Karpas-422 (cell line): Measurements from ENCODE around the gene SLC2A10. TPM values are rescaled to one million over a fixed set of nuclear protein-coding genes. Genes with fewer than 3 reads are reported as not detected.
"Not testable (repeated sequence)": the region's sequence is repeated elsewhere in the genome, so short reads cannot be mapped to it uniquely, and the experiment has no call there.

Source experiments
- DNase-seq: peaks from one replicate; pipeline ENCODE4 v3.0.0-alpha.2; 2015
- H2AFZ ChIP-seq: fragments of 200-600 bp; sonication (generic); 2 replicates; pipeline ENCODE4 v1.6.1; 2014; ENCODE audit warnings: antibody characterized with exemption, low read length, mixed read lengths
- H3K27ac ChIP-seq: fragments of 200-600 bp; sonication (generic); 2 replicates; pipeline ENCODE4 v1.5.1; 2014; ENCODE audit warnings: mild to moderate bottlenecking, low read length, moderate library complexity
- H3K27me3 ChIP-seq: fragments of 200-600 bp; sonication (generic); 2 replicates; pipeline ENCODE4 v1.6.1; 2014; ENCODE audit warnings: low read length, mixed read lengths
- H3K36me3 ChIP-seq: fragments of 200-600 bp; sonication (generic); 2 replicates; pipeline ENCODE4 v1.6.1; 2014; ENCODE audit warnings: low read length, mixed read lengths; ENCODE audit not compliant: insufficient read depth
- H3K4me1 ChIP-seq: fragments of 200-600 bp; sonication (generic); 2 replicates; pipeline ENCODE4 v1.6.1; 2014; ENCODE audit warnings: mild to moderate bottlenecking, low read length, mixed read lengths
- H3K4me2 ChIP-seq: fragments of 200-600 bp; sonication (generic); 2 replicates; pipeline ENCODE4 v1.6.1; 2014; ENCODE audit warnings: low read length, low read depth, mild to moderate bottlenecking; ENCODE audit not compliant: poor library complexity, severe bottlenecking
- H3K4me3 ChIP-seq: fragments of 200-600 bp; sonication (generic); 2 replicates; pipeline ENCODE4 v1.5.1; 2014; ENCODE audit warnings: mild to moderate bottlenecking, antibody characterized with exemption, low read length, mixed read lengths
- H3K79me2 ChIP-seq: fragments of 200-600 bp; sonication (generic); 2 replicates; pipeline ENCODE4 v1.6.1; 2014; ENCODE audit warnings: mild to moderate bottlenecking, low read length, mixed read lengths
- H3K9ac ChIP-seq: fragments of 200-600 bp; sonication (generic); 2 replicates; pipeline ENCODE4 v1.6.0; 2014; ENCODE audit warnings: low read length
- H3K9me2 ChIP-seq: fragments of 200-600 bp; sonication (generic), shearing (Covaris generic); replicated peaks from 2 replicates; pipeline ENCODE4 v1.6.0; 2014; ENCODE audit warnings: mild to moderate bottlenecking, low read length, moderate library complexity; ENCODE audit not compliant: insufficient read depth
- H3K9me3 ChIP-seq: fragments of 300-700, 200-600 bp; sonication (generic); 2 replicates; pipeline ENCODE4 v1.6.1; 2014; ENCODE audit warnings: low read length, mixed read lengths
- H4K20me1 ChIP-seq: fragments of 200-600 bp; sonication (generic); 2 replicates; pipeline ENCODE4 v1.6.1; 2014; ENCODE audit warnings: mild to moderate bottlenecking, antibody characterized with exemption, low read length, low read depth; ENCODE audit not compliant: insufficient read depth
- total RNA-seq: library from RNA; depleted of rRNA; stranded (reverse); fragments of >200 nt; shearing (Covaris generic); gene quantifications from 2 replicates; pipeline ENCODE4 v1.2.3, GENCODE V29; 2014; ENCODE audit warnings: low replicate concordance

The SLC2A10 gene
- total RNA-seq, 1 experiment from 2014 or later = not detected

DNA sequence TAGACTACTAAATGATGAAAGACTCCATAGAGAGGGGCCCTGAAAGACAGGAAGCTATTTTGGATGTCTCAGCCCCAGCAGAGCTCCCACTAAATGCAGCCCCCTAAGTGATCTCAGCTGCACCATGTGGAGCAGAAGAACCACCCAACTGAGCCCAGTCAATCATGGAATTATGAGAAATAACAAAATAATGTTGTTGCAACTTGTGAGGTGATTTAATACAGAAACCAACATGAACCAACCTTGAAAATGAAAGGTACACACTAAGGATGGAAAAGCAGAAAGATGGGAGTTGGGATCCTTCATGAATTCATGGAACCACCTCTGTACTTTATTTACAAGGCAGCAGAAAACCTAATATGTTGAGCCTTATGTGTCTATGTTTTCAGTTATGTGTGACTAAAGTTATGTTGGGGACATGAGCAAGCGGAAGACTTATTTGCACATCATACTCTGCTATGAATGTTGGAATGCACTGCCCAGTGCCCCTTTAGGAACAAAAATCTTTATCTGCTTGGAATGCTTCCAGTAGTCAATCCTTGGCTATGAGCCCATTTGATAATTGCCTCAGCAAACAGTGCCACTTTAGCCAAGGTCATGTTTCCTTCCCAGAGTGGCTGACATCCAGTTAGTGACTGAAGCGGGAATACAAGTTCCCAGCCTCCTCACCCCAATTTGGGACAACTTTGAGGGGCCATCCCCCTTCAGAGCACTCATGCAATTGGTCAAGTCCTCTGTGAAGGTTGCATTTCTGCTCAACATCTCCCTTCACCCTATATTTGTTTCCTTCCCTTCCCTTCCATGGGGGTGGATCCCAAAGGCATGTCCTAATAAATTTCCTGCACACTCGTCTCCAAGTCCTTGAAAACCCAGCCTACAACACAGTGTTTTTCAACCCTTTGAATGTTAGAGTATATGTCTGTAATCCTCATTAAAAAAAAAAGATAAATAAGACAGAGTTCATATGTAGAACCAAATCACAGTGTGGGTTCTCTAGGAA, 38.6 kb upstream of the SLC2A10 start:
- Histone ChIP-seq H3K9me2 (no peaks in the 10 kb centered on the region), H3K9ac (no peak overlapping the region), H3K27me3 (peaks cover 3% of the 10 kb centered on the region; the same call in 1 of the 2 replicates), H2AFZ (no peak overlapping the region), H3K4me1 (no peaks in the 10 kb centered on the region), H3K27ac (no peak overlapping the region), H3K4me3 (no peak overlapping the region), H3K79me2 (no peaks in the 10 kb centered on the region), H4K20me1 (no peaks in the 10 kb centered on the region), H3K4me2 (no peak overlapping the region), H3K9me3 (peaks cover 18% of the 10 kb centered on the region), H3K36me3 (no peaks in the 10 kb centered on the region; the same call in 1 of the 2 replicates)
- DNase-seq = no peak

DNA sequence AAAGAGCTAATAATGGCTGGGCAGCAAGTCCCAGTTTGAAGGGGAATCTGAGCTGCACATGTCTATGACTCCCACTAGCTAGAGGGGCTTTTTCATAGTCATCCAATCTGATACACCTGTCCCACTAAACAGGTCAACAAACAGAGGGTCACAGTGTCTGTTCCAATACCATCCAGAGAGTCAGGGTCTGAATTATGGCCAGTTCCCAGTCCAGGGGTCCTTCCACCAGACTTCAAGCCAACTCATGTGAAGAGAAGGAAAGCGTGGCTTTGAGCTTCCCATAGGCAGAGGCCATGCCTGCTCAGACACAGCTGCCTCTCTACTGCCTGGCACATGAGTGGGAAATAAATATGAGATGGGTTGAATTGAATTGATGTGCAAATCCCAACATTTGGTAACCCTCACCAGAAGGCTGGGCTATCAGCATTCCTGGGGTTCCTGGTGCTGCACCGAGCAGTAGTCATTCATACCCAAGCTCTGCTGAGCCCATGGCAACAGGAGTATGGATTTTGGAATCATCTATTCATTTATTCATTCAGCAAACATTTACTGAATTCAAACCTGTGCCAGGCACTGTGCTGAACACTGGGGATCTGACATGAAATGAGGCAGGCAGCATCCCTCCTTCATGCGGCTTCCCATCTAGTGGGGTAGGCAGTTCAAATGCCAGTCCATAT, 37.4 kb upstream of the SLC2A10 start:
- Histone ChIP-seq H3K9ac (no peak overlapping the region), H3K79me2 (no peaks in the 10 kb centered on the region), H3K27ac (no peak overlapping the region), H3K9me2 (no peaks in the 10 kb centered on the region), H3K4me2 (no peak overlapping the region), H3K4me1 (no peaks in the 10 kb centered on the region), H4K20me1 (no peaks in the 10 kb centered on the region), H3K9me3 (peaks cover 18% of the 10 kb centered on the region), H2AFZ (no peak overlapping the region), H3K27me3 (peaks cover 3% of the 10 kb centered on the region; the same call in 1 of the 2 replicates), H3K4me3 (no peak overlapping the region), H3K36me3 (no peaks in the 10 kb centered on the region; the same call in 1 of the 2 replicates)
- no peak for DNase-seq

DNA sequence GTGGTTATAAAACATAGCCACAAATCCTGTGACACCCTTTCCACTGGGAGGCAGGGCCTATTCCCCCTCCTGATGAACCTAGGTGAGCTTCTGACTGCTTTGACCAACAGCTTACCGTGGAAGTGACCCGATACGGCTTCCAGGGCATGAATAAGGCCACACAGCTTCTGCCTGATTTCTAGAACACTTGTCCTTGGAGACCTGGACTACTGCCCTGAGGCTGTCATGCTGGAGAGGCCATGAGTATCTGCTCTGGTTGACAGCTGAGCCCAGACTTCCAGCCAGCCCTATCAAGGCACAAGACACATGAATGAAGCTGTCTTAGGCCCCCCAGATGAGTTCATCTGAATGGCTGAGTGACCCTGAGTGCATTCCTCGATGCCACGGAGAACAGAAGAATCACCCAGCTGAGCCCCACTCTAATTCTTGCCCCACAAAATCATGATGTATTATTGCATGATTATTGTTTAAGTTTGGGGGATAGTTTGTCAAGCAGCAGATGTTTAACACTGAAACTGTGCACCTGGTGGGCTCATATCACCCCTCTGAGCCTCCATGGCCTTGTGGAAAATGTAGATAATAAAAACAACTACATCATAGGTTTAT, 36.8 kb upstream of the SLC2A10 start:
- no peak overlapping the region for H3K4me3 ChIP-seq
- no peak for DNase-seq
- H3K79me2 ChIP-seq = no peaks in the 10 kb centered on the region
- H3K36me3 ChIP-seq = no peaks in the 10 kb centered on the region; the same call in 1 of the 2 replicates
- no peak overlapping the region for H3K27ac ChIP-seq
- no peak overlapping the region for H3K4me2 ChIP-seq
- no peaks in the 10 kb centered on the region for H3K9me2 ChIP-seq
- H3K9me3 ChIP-seq = peaks cover 18% of the 10 kb centered on the region
- no peak overlapping the region for H3K9ac ChIP-seq
- H3K27me3 ChIP-seq = peaks cover 3% of the 10 kb centered on the region; the same call in 1 of the 2 replicates
- H3K4me1 ChIP-seq = no peaks in the 10 kb centered on the region
- H2AFZ ChIP-seq = no peak overlapping the region
- no peaks in the 10 kb centered on the region for H4K20me1 ChIP-seq

DNA sequence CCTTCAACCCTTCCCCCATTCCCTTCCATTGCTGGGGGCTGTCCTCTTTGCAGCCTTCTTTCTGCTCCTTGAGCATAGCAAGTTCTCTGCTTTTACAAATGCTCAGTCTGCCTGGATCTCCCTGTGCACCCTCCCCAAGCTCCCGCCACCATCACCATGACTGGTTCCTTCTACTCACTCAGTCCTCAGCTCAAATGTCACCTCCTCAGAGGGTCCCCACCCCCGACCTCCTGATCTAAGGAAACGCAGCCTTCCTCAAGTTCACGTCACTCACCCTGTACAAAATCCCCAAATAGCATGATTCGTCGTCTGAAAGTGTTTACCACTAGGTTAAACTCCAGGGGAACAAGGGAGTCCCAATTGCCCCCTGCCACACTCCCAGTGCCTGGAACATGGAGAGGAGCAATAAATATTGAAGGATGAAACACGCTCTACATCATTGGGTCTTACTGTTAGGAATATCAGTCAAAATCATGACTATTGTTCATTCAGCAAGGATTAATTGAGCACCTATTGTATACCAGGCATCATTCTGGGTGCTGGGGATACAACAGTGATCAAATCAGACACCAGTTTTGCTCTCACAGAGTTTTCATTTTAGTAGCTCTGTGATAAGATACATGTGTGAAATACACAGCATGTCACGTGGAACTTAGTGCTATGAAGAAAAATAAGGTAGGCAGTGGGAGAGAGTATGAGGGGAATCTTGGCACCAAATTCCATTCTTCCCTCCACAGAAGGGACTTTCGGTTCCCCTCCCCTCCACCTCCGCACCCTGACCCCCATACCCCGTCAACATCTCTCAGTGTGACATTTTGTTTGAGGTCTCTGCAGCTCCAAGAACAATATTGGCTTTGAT, 35.8 kb upstream of the SLC2A10 start:
- Histone ChIP-seq H2AFZ (no peak overlapping the region), H3K4me1 (no peaks in the 10 kb centered on the region), H3K27ac (no peak overlapping the region), H3K79me2 (no peaks in the 10 kb centered on the region), H3K36me3 (no peaks in the 10 kb centered on the region; the same call in 1 of the 2 replicates), H3K9me3 (peaks cover 18% of the 10 kb centered on the region), H3K9me2 (no peaks in the 10 kb centered on the region), H3K9ac (no peak overlapping the region), H3K4me2 (no peak overlapping the region), H3K4me3 (no peak overlapping the region), H3K27me3 (peaks cover 3% of the 10 kb centered on the region; the same call in 1 of the 2 replicates), H4K20me1 (no peaks in the 10 kb centered on the region)
- no peak for DNase-seq

DNA sequence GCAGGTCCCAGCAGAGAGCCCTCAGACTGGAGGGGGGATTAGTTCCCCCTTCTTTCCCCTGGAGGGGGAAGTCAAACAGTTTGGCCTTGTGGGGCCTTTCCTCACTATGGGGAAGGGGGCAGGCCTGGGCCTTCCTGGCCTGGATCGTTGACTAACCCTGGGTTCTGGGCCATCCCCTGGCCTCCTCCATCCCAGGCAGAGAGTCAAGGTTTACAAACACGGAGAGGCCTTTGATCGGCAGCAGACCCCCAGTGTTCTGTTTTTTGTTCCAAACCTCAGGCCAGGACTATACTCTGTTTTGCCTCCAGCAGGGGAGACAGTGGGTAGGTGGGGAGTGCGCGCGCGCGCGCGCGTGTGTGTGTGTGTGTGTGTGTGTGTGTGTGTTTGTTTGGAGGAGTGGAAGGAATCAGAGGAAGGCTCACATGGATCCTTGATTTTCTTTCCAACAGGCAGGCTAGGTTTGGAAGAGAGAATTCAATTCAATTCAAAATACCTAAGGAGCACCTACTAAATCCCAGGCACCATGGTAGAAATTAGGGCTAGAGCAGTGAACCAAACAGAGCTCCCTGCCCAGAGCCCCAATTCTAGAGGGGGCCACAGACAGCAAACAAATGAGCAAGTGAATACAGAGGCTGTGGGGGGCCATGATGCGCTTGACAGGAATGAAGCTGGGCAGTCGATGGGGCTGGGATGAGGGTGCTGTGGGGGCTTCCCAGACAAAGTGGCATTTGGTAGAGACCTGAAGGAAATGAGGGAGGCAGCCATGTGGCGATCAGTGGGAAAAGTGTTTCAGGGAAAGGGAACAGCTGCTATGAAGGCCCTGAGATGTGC, 35.0 kb upstream of the SLC2A10 start:
- DNase-seq = no peak
- H3K9me2 ChIP-seq = no peaks in the 10 kb centered on the region
- H3K9me3 ChIP-seq = peaks cover 18% of the 10 kb centered on the region
- H3K27ac ChIP-seq = no peak overlapping the region
- H3K4me3 ChIP-seq = no peak overlapping the region
- H3K79me2 ChIP-seq = no peaks in the 10 kb centered on the region
- no peaks in the 10 kb centered on the region for H3K4me1 ChIP-seq
- no peak overlapping the region for H3K9ac ChIP-seq
- no peak overlapping the region for H3K4me2 ChIP-seq
- H2AFZ ChIP-seq = no peak overlapping the region
- H4K20me1 ChIP-seq = no peaks in the 10 kb centered on the region
- no peaks in the 10 kb centered on the region; the same call in 1 of the 2 replicates for H3K36me3 ChIP-seq
- H3K27me3 ChIP-seq = peaks cover 3% of the 10 kb centered on the region; the same call in 1 of the 2 replicates

DNA sequence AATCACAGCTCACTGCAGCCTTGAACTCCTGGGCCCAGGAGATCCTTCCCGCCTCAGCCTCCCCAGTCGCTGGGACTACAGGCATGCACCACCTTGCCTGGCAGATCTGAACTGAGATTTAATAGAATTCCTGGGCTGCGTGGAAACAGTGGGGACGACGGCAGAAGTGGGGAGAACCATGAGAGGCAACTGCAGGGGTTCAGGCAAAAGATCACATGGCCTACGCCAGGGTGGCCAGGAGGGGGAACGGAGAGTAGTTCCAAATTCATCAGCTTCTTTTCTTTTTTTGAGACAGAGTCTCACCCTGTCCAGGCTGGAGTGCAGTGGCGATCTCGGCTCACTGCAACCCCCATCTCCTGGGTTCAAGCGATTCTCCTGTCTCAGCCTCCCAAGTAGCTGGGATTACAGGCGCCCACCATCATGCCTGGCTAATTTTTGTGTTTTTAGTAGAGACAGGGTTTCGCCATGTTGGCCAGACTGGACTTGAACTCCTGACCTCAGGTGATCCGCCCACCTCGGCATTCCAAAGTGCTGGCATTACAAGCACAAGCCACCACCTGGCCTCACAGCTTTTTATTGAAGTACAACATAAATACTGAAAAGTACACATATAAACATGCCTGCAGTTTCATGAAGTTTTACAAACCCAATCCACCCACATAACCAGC, 32.7 kb upstream of the SLC2A10 start:
- not testable (repeated sequence) for H3K79me2 ChIP-seq, H3K27me3 ChIP-seq, H2AFZ ChIP-seq, H4K20me1 ChIP-seq, H3K9me2 ChIP-seq, H3K9me3 ChIP-seq, H3K4me3 ChIP-seq, H3K4me2 ChIP-seq, H3K36me3 ChIP-seq, DNase-seq, H3K27ac ChIP-seq, H3K4me1 ChIP-seq, H3K9ac ChIP-seq
